Activated naive CD4-positive, alpha-beta T cell treated with anti-CD3 and anti-CD28 coated beads, Interleukin-2, amount 50 U/mL, for 24 hours (primary cell): ENCODE results near the gene FAM124A.
"Not testable (repeated sequence)": the region's sequence is repeated elsewhere in the genome, so short reads cannot be mapped to it uniquely, and the experiment has no call there.

ENCODE experiments used
- H3K27ac Mint-ChIP-seq: one replicate; pipeline ENCODE4 v1.8.0; 2021; ENCODE audit warnings: mild to moderate bottlenecking, mixed read lengths
- H3K27me3 Mint-ChIP-seq: one replicate; pipeline ENCODE4 v1.8.0; 2021; ENCODE audit warnings: mixed read lengths
- H3K36me3 Mint-ChIP-seq: one replicate; pipeline ENCODE4 v1.8.0; 2021; ENCODE audit warnings: mixed read lengths
- H3K4me1 Mint-ChIP-seq: one replicate; pipeline ENCODE4 v1.8.0; 2021; ENCODE audit warnings: mixed read lengths
- H3K4me3 Mint-ChIP-seq: one replicate; pipeline ENCODE4 v1.8.0; 2021; ENCODE audit warnings: mild to moderate bottlenecking, mixed read lengths
- H3K9me3 Mint-ChIP-seq: one replicate; pipeline ENCODE4 v1.8.0; 2021; ENCODE audit warnings: mixed read lengths

FAM124A gene

GRCh38 chr13:51288254-51288653, 66.1 kb downstream of the FAM124A start:
- H3K4me3 Mint-ChIP-seq, H3K4me1 Mint-ChIP-seq, H3K27me3 Mint-ChIP-seq, H3K36me3 Mint-ChIP-seq, H3K9me3 Mint-ChIP-seq, H3K27ac Mint-ChIP-seq: not testable (repeated sequence)

DNA sequence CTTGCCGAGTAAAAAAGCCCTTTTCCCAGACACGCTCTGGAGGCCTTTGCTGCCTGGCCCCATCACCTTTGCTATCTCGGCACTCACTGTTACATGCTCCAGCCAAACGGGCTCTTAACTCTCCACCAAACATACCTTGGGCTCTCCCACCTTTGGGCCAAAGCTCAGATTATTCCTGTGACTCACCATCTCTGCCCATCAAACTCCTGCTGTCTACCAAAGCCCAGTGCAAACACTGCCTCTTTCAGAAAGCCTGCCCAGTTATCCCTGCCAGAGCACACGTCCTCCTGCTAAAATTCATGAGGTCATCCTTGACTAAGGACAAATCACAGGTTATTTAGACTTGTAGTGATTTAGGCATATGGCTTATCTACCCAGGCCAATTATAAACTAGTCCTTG, 69.1 kb downstream of the FAM124A start:
- no peak overlapping the region for H3K4me3 Mint-ChIP-seq
- no peak overlapping the region for H3K27ac Mint-ChIP-seq
- H3K9me3 Mint-ChIP-seq = no peaks in the 10 kb centered on the region
- no peaks in the 10 kb centered on the region for H3K27me3 Mint-ChIP-seq
- no peaks in the 10 kb centered on the region for H3K4me1 Mint-ChIP-seq
- H3K36me3 Mint-ChIP-seq = no peaks in the 10 kb centered on the region

DNA sequence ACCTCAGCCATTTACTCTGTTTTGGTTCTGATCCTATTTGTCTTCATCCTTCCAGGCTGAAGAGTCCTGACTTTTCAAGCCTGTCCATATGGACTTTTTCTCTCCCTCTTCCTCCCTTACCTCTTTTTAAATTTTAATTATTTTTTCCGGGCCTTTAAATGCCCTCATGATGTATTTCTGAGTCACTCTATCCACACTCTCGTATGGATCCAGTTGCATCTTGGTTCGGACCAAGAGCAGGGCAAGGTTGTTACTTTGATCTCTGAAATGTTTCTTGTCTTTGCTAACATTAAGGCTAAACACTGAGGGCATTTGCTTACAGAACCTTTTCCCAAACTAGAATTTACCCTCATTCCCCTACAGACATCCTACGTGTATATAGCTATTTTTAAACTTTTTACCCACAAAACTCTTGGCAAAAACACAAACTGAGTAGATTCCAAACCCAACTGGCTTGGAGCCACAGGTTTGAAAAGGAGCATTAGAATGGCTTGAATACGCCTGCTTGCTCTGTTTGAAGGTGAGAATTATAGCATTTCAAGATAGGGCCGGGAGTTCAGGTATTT, 69.9 kb downstream of the FAM124A start:
- Mint-ChIP-seq H3K4me1 (no peaks in the 10 kb centered on the region), H3K27ac (no peak overlapping the region), H3K4me3 (no peak overlapping the region), H3K27me3 (no peaks in the 10 kb centered on the region), H3K36me3 (no peaks in the 10 kb centered on the region), H3K9me3 (no peaks in the 10 kb centered on the region)

- no peaks in the 10 kb centered on the region for H3K4me1 Mint-ChIP-seq
- H3K4me3 Mint-ChIP-seq = no peak overlapping the region
- H3K27ac Mint-ChIP-seq = no peak overlapping the region
- no peaks in the 10 kb centered on the region for H3K9me3 Mint-ChIP-seq
- H3K27me3 Mint-ChIP-seq = no peaks in the 10 kb centered on the region
- H3K36me3 Mint-ChIP-seq = no peaks in the 10 kb centered on the region
Measured at GRCh38 chr13:51297556-51297955, 75.4 kb downstream of the FAM124A start.

- no peaks in the 10 kb centered on the region for H3K27me3 Mint-ChIP-seq
- no peaks in the 10 kb centered on the region for H3K4me1 Mint-ChIP-seq
- no peaks in the 10 kb centered on the region for H3K9me3 Mint-ChIP-seq
- H3K27ac Mint-ChIP-seq = no peak overlapping the region
- no peaks in the 10 kb centered on the region for H3K36me3 Mint-ChIP-seq
- H3K4me3 Mint-ChIP-seq = no peak overlapping the region
Measured at GRCh38 chr13:51298812-51299211, 76.6 kb downstream of the FAM124A start.

GRCh38 chr13:51303063-51303552, 80.9 kb downstream of the FAM124A start:
- Mint-ChIP-seq H3K36me3 (no peaks in the 10 kb centered on the region), H3K27me3 (no peaks in the 10 kb centered on the region), H3K4me1 (no peaks in the 10 kb centered on the region), H3K27ac (no peak overlapping the region), H3K4me3 (no peak overlapping the region), H3K9me3 (no peaks in the 10 kb centered on the region)

DNA sequence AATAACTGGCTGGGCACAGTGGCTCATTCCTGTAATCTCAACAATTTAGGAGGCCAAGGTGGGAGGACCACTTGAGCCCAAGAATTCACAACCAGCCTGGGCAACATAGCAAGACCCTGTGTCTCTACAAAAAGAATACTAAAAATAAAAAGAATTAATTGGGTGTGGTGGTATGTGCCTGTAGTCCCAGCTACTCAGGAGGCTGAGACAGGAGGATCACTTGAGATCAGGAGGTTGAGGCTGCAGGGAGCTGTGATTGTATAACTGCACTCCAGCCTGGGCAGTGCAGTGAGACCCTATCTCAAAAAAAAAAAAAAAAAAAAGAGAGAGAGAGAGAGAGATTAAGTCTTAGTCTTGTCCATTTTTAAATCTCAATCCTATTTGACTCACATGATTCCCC, 81.7 kb downstream of the FAM124A start:
- Mint-ChIP-seq H3K4me3 (no peak overlapping the region), H3K4me1 (no peaks in the 10 kb centered on the region), H3K27ac (no peak overlapping the region), H3K36me3 (no peaks in the 10 kb centered on the region), H3K27me3 (no peaks in the 10 kb centered on the region), H3K9me3 (no peaks in the 10 kb centered on the region)

DNA sequence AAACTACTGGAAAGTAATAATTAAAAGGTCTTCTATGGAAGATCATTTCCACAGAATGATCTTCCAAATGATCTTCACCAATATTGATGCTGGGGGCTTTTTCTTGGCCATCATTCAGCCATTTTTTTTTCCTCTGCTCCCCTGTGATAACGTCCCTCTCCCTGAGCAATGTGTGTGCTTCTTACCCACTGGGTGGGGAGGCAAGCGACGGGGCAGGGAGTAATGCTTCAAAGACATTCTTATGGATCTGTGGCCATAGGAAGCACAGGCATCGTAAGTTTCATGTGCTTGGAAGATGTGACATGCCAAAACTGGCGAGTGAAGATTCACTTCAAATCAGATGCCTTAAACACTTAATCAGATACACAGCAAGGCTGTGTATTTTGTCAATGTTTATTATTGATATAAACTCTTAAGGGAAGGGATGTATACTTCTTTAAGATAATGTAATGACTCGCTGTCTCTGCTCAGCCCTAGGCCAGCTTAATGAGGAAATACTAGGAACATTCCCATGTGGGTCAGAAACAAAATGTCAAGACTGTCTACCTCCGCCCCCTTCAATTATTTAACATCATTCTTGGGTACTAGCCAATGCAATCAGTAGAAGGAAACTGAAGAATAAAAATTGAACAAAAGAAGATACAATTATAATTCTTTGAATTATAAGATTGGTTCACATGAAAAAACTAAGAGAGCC, 83.2 kb downstream of the FAM124A start:
- H3K4me3 Mint-ChIP-seq = no peak overlapping the region
- H3K4me1 Mint-ChIP-seq = no peaks in the 10 kb centered on the region
- no peaks in the 10 kb centered on the region for H3K27me3 Mint-ChIP-seq
- no peaks in the 10 kb centered on the region for H3K36me3 Mint-ChIP-seq
- no peak overlapping the region for H3K27ac Mint-ChIP-seq
- no peaks in the 10 kb centered on the region for H3K9me3 Mint-ChIP-seq

DNA sequence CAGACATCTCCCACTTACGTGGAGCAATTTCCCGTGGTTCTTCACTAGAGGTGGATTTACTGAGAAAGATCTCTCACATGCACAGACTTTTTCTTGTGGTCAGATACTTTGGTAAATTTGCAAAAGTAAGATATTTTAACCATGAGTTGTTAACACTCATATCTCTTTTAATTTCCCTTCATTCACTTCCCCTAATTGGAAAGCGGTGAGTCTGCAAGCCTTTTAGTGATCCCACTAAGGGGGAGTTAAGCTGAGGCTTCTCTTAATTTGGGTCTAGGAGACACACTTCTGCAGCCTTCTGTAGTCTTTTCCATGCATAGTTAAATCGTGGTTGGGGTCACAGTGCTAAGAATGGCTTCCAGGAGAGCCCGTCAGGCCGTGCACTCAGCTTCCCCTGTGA, 86.6 kb downstream of the FAM124A start:
- H3K27me3 Mint-ChIP-seq = peaks cover 2% of the 10 kb centered on the region
- H3K9me3 Mint-ChIP-seq = no peaks in the 10 kb centered on the region
- no peak overlapping the region for H3K4me3 Mint-ChIP-seq
- H3K36me3 Mint-ChIP-seq = no peaks in the 10 kb centered on the region
- no peak overlapping the region for H3K27ac Mint-ChIP-seq
- H3K4me1 Mint-ChIP-seq = no peaks in the 10 kb centered on the region

DNA sequence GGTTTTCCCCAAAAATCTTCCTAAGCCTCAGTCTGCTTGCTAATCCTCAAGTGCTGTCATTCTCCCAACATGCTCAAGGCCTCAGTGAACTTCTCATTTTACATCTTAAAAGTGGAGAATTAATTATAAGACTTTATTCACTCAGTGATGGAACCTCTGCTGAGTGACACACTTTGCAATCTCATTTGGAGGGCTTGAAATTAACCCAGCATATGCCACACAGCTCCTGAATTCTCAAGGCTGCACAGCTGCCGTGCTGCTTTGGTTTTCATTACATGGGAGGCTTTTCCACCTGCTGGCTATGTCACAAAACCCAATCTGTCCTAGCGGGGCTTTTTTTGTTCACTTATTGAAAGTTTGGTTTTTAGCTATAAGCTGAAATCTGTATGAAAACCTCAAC, 89.0 kb downstream of the FAM124A start:
- Mint-ChIP-seq H3K27ac (no peak overlapping the region), H3K4me1 (no peaks in the 10 kb centered on the region), H3K4me3 (no peak overlapping the region), H3K9me3 (no peaks in the 10 kb centered on the region), H3K36me3 (no peaks in the 10 kb centered on the region), H3K27me3 (peaks cover 2% of the 10 kb centered on the region)

DNA sequence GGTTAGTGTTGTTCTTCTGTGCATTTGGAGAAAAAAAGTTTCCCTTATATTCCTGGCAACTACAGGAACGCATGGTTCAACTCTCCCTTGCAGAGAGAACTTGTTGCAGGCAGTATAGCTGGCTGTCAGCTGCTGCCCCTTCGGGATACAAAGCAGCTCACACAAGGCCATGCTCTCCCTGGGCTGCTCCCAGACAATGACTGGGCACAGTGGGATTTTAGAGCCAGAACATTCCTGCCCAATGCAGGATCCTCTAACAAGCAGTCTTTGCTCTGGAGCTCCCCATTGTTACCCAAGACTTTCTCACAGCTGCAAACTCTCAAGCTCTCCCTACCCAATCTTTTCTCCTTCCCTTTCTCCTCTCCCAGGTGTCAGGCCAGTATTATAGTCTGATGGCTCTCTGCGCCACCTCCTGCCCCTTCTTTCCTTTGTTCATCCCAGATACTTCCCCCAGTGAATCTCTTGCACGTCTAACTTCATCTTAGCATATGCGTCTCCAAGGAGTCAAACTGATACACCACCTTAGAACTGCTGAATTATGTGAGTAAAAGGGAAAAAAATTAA, 89.8 kb downstream of the FAM124A start:
- Mint-ChIP-seq H3K27ac (no peak overlapping the region), H3K4me1 (no peaks in the 10 kb centered on the region), H3K27me3 (peaks cover 2% of the 10 kb centered on the region), H3K4me3 (no peak overlapping the region), H3K9me3 (no peaks in the 10 kb centered on the region), H3K36me3 (no peaks in the 10 kb centered on the region)

GRCh38 chr13:51313619-51314018, 91.4 kb downstream of the FAM124A start:
- H3K9me3 Mint-ChIP-seq = no peaks in the 10 kb centered on the region
- no peak overlapping the region for H3K27ac Mint-ChIP-seq
- no peaks in the 10 kb centered on the region for H3K4me1 Mint-ChIP-seq
- H3K27me3 Mint-ChIP-seq = peaks cover 2% of the 10 kb centered on the region
- no peak overlapping the region for H3K4me3 Mint-ChIP-seq
- no peaks in the 10 kb centered on the region for H3K36me3 Mint-ChIP-seq

DNA sequence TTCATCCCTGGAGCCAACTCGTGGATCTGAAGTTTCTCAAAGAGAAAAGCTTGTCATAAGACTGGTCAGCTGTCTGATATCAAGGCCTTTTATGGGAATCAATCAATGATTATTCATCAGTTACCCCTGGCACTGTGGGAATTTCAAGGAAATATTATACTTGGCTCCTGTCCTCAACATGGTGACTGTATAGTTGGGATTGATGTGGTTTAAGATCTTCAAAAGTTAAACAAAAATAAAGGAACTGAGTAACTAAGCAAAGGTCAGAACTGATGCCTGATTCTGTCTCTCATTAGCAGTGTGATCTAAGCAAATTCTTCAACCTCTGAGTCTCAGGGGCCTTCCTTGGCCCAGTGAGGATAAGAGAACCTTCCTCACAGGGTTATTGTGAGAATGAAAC, 95.1 kb downstream of the FAM124A start:
- H3K36me3 Mint-ChIP-seq = no peaks in the 10 kb centered on the region
- no peak overlapping the region for H3K4me3 Mint-ChIP-seq
- H3K27me3 Mint-ChIP-seq = peaks cover under 1% of the 10 kb centered on the region
- no peaks in the 10 kb centered on the region for H3K4me1 Mint-ChIP-seq
- H3K9me3 Mint-ChIP-seq = no peaks in the 10 kb centered on the region
- H3K27ac Mint-ChIP-seq = no peak overlapping the region

GRCh38 chr13:51318015-51318414, 95.8 kb downstream of the FAM124A start:
- Mint-ChIP-seq H3K4me3 (no peak overlapping the region), H3K27me3 (no peaks in the 10 kb centered on the region), H3K4me1 (no peaks in the 10 kb centered on the region), H3K9me3 (no peaks in the 10 kb centered on the region), H3K27ac (no peak overlapping the region), H3K36me3 (no peaks in the 10 kb centered on the region)

- no peaks in the 10 kb centered on the region for H3K4me1 Mint-ChIP-seq
- H3K4me3 Mint-ChIP-seq = no peak overlapping the region
- H3K9me3 Mint-ChIP-seq = no peaks in the 10 kb centered on the region
- no peaks in the 10 kb centered on the region for H3K27me3 Mint-ChIP-seq
- no peak overlapping the region for H3K27ac Mint-ChIP-seq
- H3K36me3 Mint-ChIP-seq = no peaks in the 10 kb centered on the region
Measured at GRCh38 chr13:51318876-51319275, 96.7 kb downstream of the FAM124A start.

DNA sequence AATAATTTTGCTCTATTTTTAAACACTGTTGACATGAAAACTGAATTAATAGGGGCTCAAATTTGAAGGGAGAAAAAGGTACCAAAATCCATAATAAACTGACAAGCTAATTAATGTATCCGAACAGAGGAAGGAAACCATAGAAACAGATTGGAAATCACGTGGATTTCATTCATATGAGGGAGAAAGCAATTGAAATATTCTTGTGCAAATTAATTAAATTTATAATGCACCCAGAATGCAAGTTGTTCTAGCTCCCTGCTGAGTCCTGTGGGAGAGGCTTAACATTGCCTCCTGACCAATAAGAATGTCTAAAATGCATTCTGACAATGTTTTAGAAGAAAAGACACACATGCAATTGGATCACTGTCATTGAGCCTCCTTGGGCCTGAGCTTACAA, 99.6 kb downstream of the FAM124A start:
- Mint-ChIP-seq H3K27me3 (no peaks in the 10 kb centered on the region), H3K36me3 (no peaks in the 10 kb centered on the region), H3K27ac (no peak overlapping the region), H3K4me3 (no peak overlapping the region), H3K9me3 (no peaks in the 10 kb centered on the region), H3K4me1 (no peaks in the 10 kb centered on the region)
